Sigmoid colon (tissue), 4 donors: Measurements from ENCODE around the gene ADD3.

Experiments
- POLR2A ChIP-seq, 2 donors: fragments of 450-650 bp; IDR thresholded peaks; one replicate each; pipeline ENCODE4 v1.6.1; 2016; ENCODE audit warnings: antibody characterized with exemption in 2 of 2, mild to moderate bottlenecking in 2 of 2, moderate library complexity in 2 of 2
- POLR2AphosphoS5 ChIP-seq, 4 donors: sonication (generic); formaldehyde crosslinking; IDR thresholded peaks; one replicate each; pipeline ENCODE4 v1.6.1; 2017; ENCODE audit warnings: antibody characterized with exemption in 4 of 4
- TF ChIP-seq, protein P1 (sequence below), 4 experiments: fragments of 450-650 bp in 3 of 4; fragments of 200-600 bp in 1 of 4; IDR thresholded peaks; one replicate each; pipeline ENCODE4 v1.5.1; 2016 to 2019; ENCODE audit warnings: antibody characterized with exemption in 4 of 4, mild to moderate bottlenecking in 3 of 4, moderate library complexity in 2 of 4

DNA sequence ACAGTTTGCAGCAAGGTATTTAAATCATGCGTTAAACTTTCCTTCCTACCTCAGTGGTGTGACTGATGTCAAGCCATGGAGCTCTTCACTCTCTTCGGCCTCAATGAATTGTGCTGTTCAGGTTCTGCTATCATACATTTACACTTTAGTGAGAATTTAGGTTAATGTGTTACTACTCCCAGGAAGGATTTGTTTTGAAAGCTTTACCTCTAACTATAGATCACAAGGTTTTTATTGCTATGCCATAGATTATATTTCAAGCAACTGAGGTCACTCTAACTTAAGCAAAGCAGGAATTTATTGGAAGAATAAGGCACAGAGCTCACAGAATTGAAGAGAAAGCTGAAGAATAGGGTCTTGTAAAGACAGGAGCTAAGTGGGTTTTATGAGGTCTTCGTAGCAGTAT lies 11.0 kb upstream of the ADD3 start:
- TF ChIP-seq POLR2A (IDR thresholded peaks at IDR 0.05) (no peak), POLR2AphosphoS5 (IDR thresholded peaks at IDR 0.05) (no peak)
- TF ChIP-seq, protein P1, sequence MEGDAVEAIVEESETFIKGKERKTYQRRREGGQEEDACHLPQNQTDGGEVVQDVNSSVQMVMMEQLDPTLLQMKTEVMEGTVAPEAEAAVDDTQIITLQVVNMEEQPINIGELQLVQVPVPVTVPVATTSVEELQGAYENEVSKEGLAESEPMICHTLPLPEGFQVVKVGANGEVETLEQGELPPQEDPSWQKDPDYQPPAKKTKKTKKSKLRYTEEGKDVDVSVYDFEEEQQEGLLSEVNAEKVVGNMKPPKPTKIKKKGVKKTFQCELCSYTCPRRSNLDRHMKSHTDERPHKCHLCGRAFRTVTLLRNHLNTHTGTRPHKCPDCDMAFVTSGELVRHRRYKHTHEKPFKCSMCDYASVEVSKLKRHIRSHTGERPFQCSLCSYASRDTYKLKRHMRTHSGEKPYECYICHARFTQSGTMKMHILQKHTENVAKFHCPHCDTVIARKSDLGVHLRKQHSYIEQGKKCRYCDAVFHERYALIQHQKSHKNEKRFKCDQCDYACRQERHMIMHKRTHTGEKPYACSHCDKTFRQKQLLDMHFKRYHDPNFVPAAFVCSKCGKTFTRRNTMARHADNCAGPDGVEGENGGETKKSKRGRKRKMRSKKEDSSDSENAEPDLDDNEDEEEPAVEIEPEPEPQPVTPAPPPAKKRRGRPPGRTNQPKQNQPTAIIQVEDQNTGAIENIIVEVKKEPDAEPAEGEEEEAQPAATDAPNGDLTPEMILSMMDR (IDR thresholded peaks at IDR 0.05): no peak
